Neural progenitor cell (in vitro differentiated cells): Measurements from ENCODE around the gene GGN. TPM values are rescaled to one million over a fixed set of nuclear protein-coding genes. Genes with fewer than 3 reads are reported as not detected.
"Not testable (repeated sequence)": the region's sequence is repeated elsewhere in the genome, so short reads cannot be mapped to it uniquely, and the experiment has no call there.

Experiments used
- DNase-seq: peaks from one replicate; pipeline ENCODE4 v3.0.0-alpha.2; 2016; ENCODE audit warnings: low spot score
- H2AFZ ChIP-seq: fragments of 200-600 bp; sonication (generic); replicated peaks from 2 replicates; pipeline ENCODE4 v1.6.1; 2016; ENCODE audit warnings: antibody characterized with exemption
- H3F3A ChIP-seq: fragments of 200-600 bp; sonication (generic); 2 replicates; pipeline ENCODE4 v1.6.1; 2016; ENCODE audit warnings: antibody characterized with exemption, low read depth
- H3K27ac ChIP-seq: fragments of 200-600 bp; sonication (generic); 2 replicates; pipeline ENCODE4 v1.5.1; 2016; ENCODE audit warnings: mild to moderate bottlenecking
- H3K27me3 ChIP-seq: fragments of 200-600 bp; sonication (generic); 2 replicates; pipeline ENCODE4 v1.6.1; 2016; ENCODE audit warnings: mild to moderate bottlenecking, moderate library complexity
- H3K36me3 ChIP-seq: fragments of 200-600 bp; sonication (generic); 2 replicates; pipeline ENCODE4 v1.5.1; 2016
- H3K4me1 ChIP-seq: fragments of 200-600 bp; sonication (generic); 2 replicates; pipeline ENCODE4 v1.6.1; 2016; ENCODE audit warnings: mixed run types
- H3K4me2 ChIP-seq: fragments of 200-600 bp; sonication (generic); 2 replicates; pipeline ENCODE4 v1.6.1; 2016
- H3K4me3 ChIP-seq: fragments of 200-600 bp; sonication (generic); 2 replicates; pipeline ENCODE4 v1.5.1; 2016
- H3K79me2 ChIP-seq: fragments of 200-600 bp; sonication (generic); 2 replicates; pipeline ENCODE4 v1.6.1; 2016; ENCODE audit warnings: low read depth
- H3K9ac ChIP-seq: fragments of 200-600 bp; sonication (generic); 2 replicates; pipeline ENCODE4 v1.6.1; 2016
- H3K9me3 ChIP-seq: fragments of 200-600 bp; sonication (generic); 2 replicates; pipeline ENCODE4 v1.5.1; 2016; ENCODE audit warnings: low read depth
- H4K20me1 ChIP-seq: fragments of 200-600 bp; sonication (generic); 2 replicates; pipeline ENCODE4 v1.6.1; 2016; ENCODE audit warnings: low read depth
- H3K27ac Mint-ChIP-seq: 3 replicates; pipeline ENCODE4 v1.8.0; 2021; ENCODE audit warnings: mixed read lengths
- H3K27me3 Mint-ChIP-seq: 2 replicates; pipeline ENCODE4 v1.8.0; 2022; ENCODE audit warnings: low read depth, mild to moderate bottlenecking, inconsistent platforms, moderate library complexity, mixed read lengths; ENCODE audit not compliant: insufficient read depth
- H3K36me3 Mint-ChIP-seq: 3 replicates; pipeline ENCODE4 v1.8.0; 2021; ENCODE audit warnings: mixed read lengths
- H3K4me1 Mint-ChIP-seq: 3 replicates; pipeline ENCODE4 v1.8.0; 2021; ENCODE audit warnings: mixed read lengths
- H3K4me3 Mint-ChIP-seq: 3 replicates; pipeline ENCODE4 v1.8.0; 2021; ENCODE audit warnings: mild to moderate bottlenecking, moderate library complexity, mixed read lengths
- H3K9me3 Mint-ChIP-seq: 3 replicates; pipeline ENCODE4 v1.8.0; 2020; ENCODE audit warnings: mixed read lengths
- CTCF ChIP-seq: fragments of 200-600 bp; sonication (generic); IDR thresholded peaks from 2 replicates; pipeline ENCODE4 v1.5.1; 2017; ENCODE audit warnings: antibody characterized with exemption, mild to moderate bottlenecking
- EZH2 ChIP-seq: fragments of 200-600 bp; sonication (generic); IDR thresholded peaks from 2 replicates; pipeline ENCODE4 v1.6.1; 2017; ENCODE audit warnings: antibody characterized with exemption, mild to moderate bottlenecking, moderate library complexity
- EZH2phosphoT487 ChIP-seq: fragments of 200-600 bp; sonication (generic); IDR thresholded peaks from 2 replicates; pipeline ENCODE4 v1.6.1; 2017; ENCODE audit warnings: antibody characterized with exemption
- total RNA-seq: library from RNA; depleted of rRNA; stranded (reverse); fragments of >200 nt; gene quantifications from 2 replicates; pipeline ENCODE4 v1.2.3, GENCODE V29; 2015; ENCODE audit warnings: low replicate concordance

The GGN gene
- total RNA-seq, 1 donor from 2014 or later: not detected

- Histone ChIP-seq H3F3A (peaks cover 13% of the 10 kb centered on the region), H3K4me3 (no peak overlapping the region), H3K4me1 (peaks cover 21% of the 10 kb centered on the region), H4K20me1 (peaks cover 2% of the 10 kb centered on the region), H3K27me3 (peaks cover 11% of the 10 kb centered on the region), H3K9me3 (no peaks in the 10 kb centered on the region), H3K9ac (no peak overlapping the region), H3K27ac (no peak overlapping the region), H3K36me3 (no peaks in the 10 kb centered on the region), H3K79me2 (peaks cover 6% of the 10 kb centered on the region), H3K4me2 (no peak overlapping the region), H2AFZ (no peak overlapping the region)
- Mint-ChIP-seq H3K4me3 (no peak overlapping the region), H3K27me3 (peaks cover 10% of the 10 kb centered on the region), H3K27ac (peak overlapping the region; percentile 27), H3K36me3 (no peaks in the 10 kb centered on the region), H3K4me1 (peaks cover 13% of the 10 kb centered on the region), H3K9me3 (no peaks in the 10 kb centered on the region)
- DNase-seq: no peak
- TF ChIP-seq EZH2 (no peak), CTCF (no peak), EZH2phosphoT487 (no peak)
Measured at GRCh38 chr19:38370299-38370698, 17.5 kb downstream of the GGN start.

- no peak overlapping the region for H2AFZ ChIP-seq
- no peak for DNase-seq
- no peak overlapping the region for H3K4me3 Mint-ChIP-seq
- H3K27me3 Mint-ChIP-seq: peaks cover 10% of the 10 kb centered on the region
- H3K4me1 Mint-ChIP-seq: peaks cover 9% of the 10 kb centered on the region
- no peak for TF ChIP-seq EZH2phosphoT487
- TF ChIP-seq CTCF: no peak
- TF ChIP-seq EZH2: no peak
- peaks cover 13% of the 10 kb centered on the region for H3F3A ChIP-seq
- no peaks in the 10 kb centered on the region for H3K79me2 ChIP-seq
- H3K9me3 Mint-ChIP-seq: peaks cover 2% of the 10 kb centered on the region
- H3K9me3 ChIP-seq: no peaks in the 10 kb centered on the region
- H3K36me3 Mint-ChIP-seq: no peaks in the 10 kb centered on the region
- no peak overlapping the region for H3K4me2 ChIP-seq
- H3K27me3 ChIP-seq: peaks cover 11% of the 10 kb centered on the region
- H3K4me3 ChIP-seq: no peak overlapping the region
- H3K36me3 ChIP-seq: no peaks in the 10 kb centered on the region
- H3K27ac ChIP-seq: no peak overlapping the region
- H4K20me1 ChIP-seq: no peaks in the 10 kb centered on the region
- H3K9ac ChIP-seq: no peak overlapping the region
- H3K4me1 ChIP-seq: peaks cover 20% of the 10 kb centered on the region
- no peak overlapping the region for H3K27ac Mint-ChIP-seq
Measured at GRCh38 chr19:38369584-38369983, 18.2 kb downstream of the GGN start.

DNA sequence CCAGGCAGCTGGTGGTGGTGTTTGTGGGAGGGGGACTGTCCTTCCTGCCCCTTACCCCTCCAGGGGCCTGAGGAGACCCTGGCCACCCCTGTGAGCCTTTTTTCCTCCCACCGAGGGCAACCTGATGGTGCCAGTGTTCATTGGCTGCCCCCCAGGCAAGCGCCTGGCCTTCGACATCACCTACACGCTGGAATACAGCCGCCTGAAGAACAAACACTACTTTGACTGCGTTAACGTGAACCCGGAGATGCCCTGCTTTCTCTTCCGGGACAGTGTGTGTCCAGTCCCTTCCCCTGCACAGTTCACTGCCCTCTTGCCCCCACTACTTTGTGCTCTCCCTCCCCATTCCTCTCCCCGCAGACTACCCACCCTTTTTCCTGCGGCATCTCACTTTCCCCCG, 20.8 kb downstream of the GGN start:
- H3K27me3 ChIP-seq: peaks cover 7% of the 10 kb centered on the region
- no peak overlapping the region for H3K4me3 Mint-ChIP-seq
- H3K27ac ChIP-seq: no peak overlapping the region

DNA sequence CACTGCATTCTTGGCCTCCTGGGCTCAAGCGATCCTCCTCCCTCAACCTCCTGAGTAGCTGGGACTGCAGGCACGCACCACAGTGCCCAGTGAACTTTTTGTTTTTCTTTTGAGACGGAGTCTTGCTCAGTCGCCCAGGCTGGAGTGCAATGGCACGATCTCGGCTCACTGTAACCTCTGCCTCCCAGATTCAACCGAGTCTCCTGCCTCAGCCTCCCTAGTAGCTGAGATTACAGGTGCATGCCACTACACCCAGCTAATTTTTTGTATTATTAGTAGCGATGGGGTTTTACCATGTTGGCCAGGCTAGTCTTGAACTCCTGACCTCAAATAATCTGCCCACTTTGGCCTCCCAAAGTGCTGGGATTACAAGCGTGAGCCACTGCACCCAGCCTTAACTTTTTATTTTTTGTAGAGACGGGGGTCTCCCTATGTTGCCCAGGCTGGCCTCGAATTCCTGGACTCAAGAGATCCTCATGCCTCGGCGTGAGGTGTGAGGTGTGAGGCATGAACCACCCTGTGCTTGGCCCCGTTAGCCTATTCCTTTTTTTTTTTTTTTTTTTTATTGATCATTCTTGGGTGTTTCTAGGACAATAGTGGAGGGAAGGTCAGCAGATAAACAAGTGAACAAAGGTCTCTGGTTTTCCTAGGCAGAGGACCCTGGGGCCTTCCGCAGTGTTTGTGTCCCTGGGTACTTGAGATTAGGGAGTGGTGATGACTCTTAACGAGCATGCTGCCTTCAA, 24.7 kb downstream of the GGN start:
- not testable (repeated sequence) for H3K9me3 Mint-ChIP-seq, DNase-seq, H3K27ac Mint-ChIP-seq, H3K9me3 ChIP-seq, H3K9ac ChIP-seq, H3K27ac ChIP-seq, H3K79me2 ChIP-seq, H2AFZ ChIP-seq, H4K20me1 ChIP-seq, H3K36me3 ChIP-seq, H3K36me3 Mint-ChIP-seq
- Histone ChIP-seq H3F3A (peaks cover 26% of the 10 kb centered on the region), H3K4me3 (peak overlapping the region; percentile 67), H3K4me1 (peaks cover 10% of the 10 kb centered on the region), H3K4me2 (peak overlapping the region; percentile 83), H3K27me3 (peaks cover 36% of the 10 kb centered on the region)
- H3K4me3 Mint-ChIP-seq: peak overlapping the region; percentile 70
- H3K27me3 Mint-ChIP-seq: peaks cover 21% of the 10 kb centered on the region
- peaks cover 17% of the 10 kb centered on the region for H3K4me1 Mint-ChIP-seq

More for the DNA sequence above, 20.8 kb downstream of the GGN start:
- H3K4me3 ChIP-seq: no peak overlapping the region
- no peak for DNase-seq
- peaks cover 15% of the 10 kb centered on the region for H3K4me1 ChIP-seq
- H3F3A ChIP-seq: peaks cover 20% of the 10 kb centered on the region
- Mint-ChIP-seq H3K36me3 (no peaks in the 10 kb centered on the region), H3K27me3 (peaks cover 7% of the 10 kb centered on the region), H3K4me1 (peaks cover 6% of the 10 kb centered on the region), H3K27ac (no peak overlapping the region), H3K9me3 (peaks cover 2% of the 10 kb centered on the region)
- H3K4me2 ChIP-seq: no peak overlapping the region
- no peaks in the 10 kb centered on the region for H4K20me1 ChIP-seq
- no peak for TF ChIP-seq EZH2phosphoT487
- TF ChIP-seq EZH2: no peak
- no peak for TF ChIP-seq CTCF
- no peaks in the 10 kb centered on the region for H3K36me3 ChIP-seq
- H3K9ac ChIP-seq: no peak overlapping the region
- no peak overlapping the region for H2AFZ ChIP-seq
- no peaks in the 10 kb centered on the region for H3K9me3 ChIP-seq
- H3K79me2 ChIP-seq: no peaks in the 10 kb centered on the region
